Panc1 (cell line): ENCODE results near the gene SLC9A5.

Experiments used
- POLR2AphosphoS5 ChIP-seq: IDR thresholded peaks from 2 replicates; pipeline ENCODE4 v1.6.1; 2012; ENCODE audit warnings: mild to moderate bottlenecking, low read depth, low read length, moderate library complexity
- TF ChIP-seq, protein P1 (sequence below): fragments of 450-650 bp; IDR thresholded peaks from 2 replicates; pipeline ENCODE4 v1.5.1; 2017; ENCODE audit warnings: mild to moderate bottlenecking

GRCh38 chr16:67298277-67298676, 49.5 kb downstream of the SLC9A5 start:
- TF ChIP-seq, protein P1, sequence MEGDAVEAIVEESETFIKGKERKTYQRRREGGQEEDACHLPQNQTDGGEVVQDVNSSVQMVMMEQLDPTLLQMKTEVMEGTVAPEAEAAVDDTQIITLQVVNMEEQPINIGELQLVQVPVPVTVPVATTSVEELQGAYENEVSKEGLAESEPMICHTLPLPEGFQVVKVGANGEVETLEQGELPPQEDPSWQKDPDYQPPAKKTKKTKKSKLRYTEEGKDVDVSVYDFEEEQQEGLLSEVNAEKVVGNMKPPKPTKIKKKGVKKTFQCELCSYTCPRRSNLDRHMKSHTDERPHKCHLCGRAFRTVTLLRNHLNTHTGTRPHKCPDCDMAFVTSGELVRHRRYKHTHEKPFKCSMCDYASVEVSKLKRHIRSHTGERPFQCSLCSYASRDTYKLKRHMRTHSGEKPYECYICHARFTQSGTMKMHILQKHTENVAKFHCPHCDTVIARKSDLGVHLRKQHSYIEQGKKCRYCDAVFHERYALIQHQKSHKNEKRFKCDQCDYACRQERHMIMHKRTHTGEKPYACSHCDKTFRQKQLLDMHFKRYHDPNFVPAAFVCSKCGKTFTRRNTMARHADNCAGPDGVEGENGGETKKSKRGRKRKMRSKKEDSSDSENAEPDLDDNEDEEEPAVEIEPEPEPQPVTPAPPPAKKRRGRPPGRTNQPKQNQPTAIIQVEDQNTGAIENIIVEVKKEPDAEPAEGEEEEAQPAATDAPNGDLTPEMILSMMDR: no peak
- TF ChIP-seq POLR2AphosphoS5: no peak
